T47D (cell line): ENCODE measurements around the gene ETHE1.

Experiments used
- DNase-seq, 2 experiments: peaks; one replicate each; pipeline versions ENCODE4 v3.0.0 to v3.0.0-alpha.2; 2011 to 2012; ENCODE audit warnings: low read depth in 1 of 2, low spot score in 1 of 2
- JUND ChIP-seq: IDR thresholded peaks from 2 replicates; pipeline ENCODE4 v1.6.1; 2012; ENCODE audit warnings: low read depth
- in situ Hi-C: cut with HindIII; loops from 2 replicates; pipeline ENCODE4 v1.10.0; 2016; ENCODE audit warnings: low sequenced_read_pairs, low pct_unique_long_range_greater_than_20kb

The ETHE1 gene

GRCh38 chr19:43488179-43488578 lies 38.8 kb downstream of the ETHE1 start:
- in situ Hi-C loops: no loop called here
- no peak for TF ChIP-seq JUND
- DNase-seq: no peak

- in situ Hi-C loops: no loop called here
- DNase-seq: no peak
- no peak for TF ChIP-seq JUND
Measured at GRCh38 chr19:43486412-43486811, 40.6 kb downstream of the ETHE1 start.

- TF ChIP-seq JUND: no peak
- in situ Hi-C loops: no loop called here
- DNase-seq: no peak
Measured at GRCh38 chr19:43485951-43486350, 41.0 kb downstream of the ETHE1 start.

- TF ChIP-seq JUND: no peak
- no peak for DNase-seq
- in situ Hi-C loops: no loop called here
Measured at GRCh38 chr19:43483281-43483680, 43.7 kb downstream of the ETHE1 start.

- in situ Hi-C loops: no loop called here
- no peak for TF ChIP-seq JUND
- no peak for DNase-seq
Measured at GRCh38 chr19:43482193-43482592, 44.8 kb downstream of the ETHE1 start.

GRCh38 chr19:43481701-43482100 lies 45.3 kb downstream of the ETHE1 start:
- TF ChIP-seq JUND: no peak
- in situ Hi-C loops: no loop called here
- DNase-seq: no peak

GRCh38 chr19:43480574-43480973 lies 46.4 kb downstream of the ETHE1 start:
- no peak for DNase-seq
- no peak for TF ChIP-seq JUND
- in situ Hi-C loops: no loop called here

GRCh38 chr19:43479961-43480561 lies 46.9 kb downstream of the ETHE1 start:
- in situ Hi-C loops: no loop called here
- no peak for TF ChIP-seq JUND
- no peak for DNase-seq

GRCh38 chr19:43479226-43479625 lies 47.8 kb downstream of the ETHE1 start:
- TF ChIP-seq JUND: no peak
- in situ Hi-C loops: no loop called here
- no peak for DNase-seq

- DNase-seq: no peak
- no peak for TF ChIP-seq JUND
- in situ Hi-C loops: no loop called here
Measured at GRCh38 chr19:43478323-43478722, 48.7 kb downstream of the ETHE1 start.

- no peak for TF ChIP-seq JUND
- no peak for DNase-seq
- in situ Hi-C loops: no loop called here
Measured at GRCh38 chr19:43476606-43477005, 50.4 kb downstream of the ETHE1 start.

- no peak for DNase-seq
- no peak for TF ChIP-seq JUND
- in situ Hi-C loops: no loop called here
Measured at GRCh38 chr19:43474986-43475705, 51.9 kb downstream of the ETHE1 start.

GRCh38 chr19:43474487-43474886 lies 52.5 kb downstream of the ETHE1 start:
- in situ Hi-C loops: no loop called here
- DNase-seq: no peak
- TF ChIP-seq JUND: no peak

- TF ChIP-seq JUND: no peak
- DNase-seq: peak in 1 of 2 experiments; percentile 59
- in situ Hi-C loops: no loop called here
Measured at GRCh38 chr19:43471091-43471490, 55.9 kb downstream of the ETHE1 start.
